Measurements from ENCODE around the gene NDUFA3.

NDUFA3 gene

GRCh38 chr19:54156490-54156889, 53.8 kb downstream of the NDUFA3 start:
- Histone ChIP-seq H2BK120ac (ENCODE audit: low read depth, low read length) (no peak overlapping the region), H3K9ac (ENCODE audit: low read length) (no peak overlapping the region), H2BK5ac (ENCODE audit: low read length) (no peak overlapping the region), H3K4ac (ENCODE audit: low read depth, low read length) (no peak overlapping the region), H3K4me2 (ENCODE audit: low read length) (no peak overlapping the region), H3K79me2 (ENCODE audit: control insufficient read depth, insufficient read depth, low read length) (no peaks in the 10 kb centered on the region), H3K27ac (ENCODE audit: low read depth, low read length) (no peak overlapping the region), H3K56ac (ENCODE audit: low read length) (no peak overlapping the region), H2BK15ac (replicated peaks; ENCODE audit: low read depth) (no peak overlapping the region), H3K18ac (ENCODE audit: low read length) (no peak overlapping the region), H4K5ac (ENCODE audit: low read length) (no peak overlapping the region), H3K23ac (ENCODE audit: low read length) (no peak overlapping the region), H3K4me3 (ENCODE audit: low read length) (no peak overlapping the region), H3K27me3 (ENCODE audit: insufficient read depth, low read length, poor library complexity) (no peaks in the 10 kb centered on the region), H3K4me1 (ENCODE audit: control insufficient read depth, low read depth, low read length) (no peaks in the 10 kb centered on the region), H3K36me3 (ENCODE audit: control insufficient read depth, insufficient read depth, low read length) (peaks cover 22% of the 10 kb centered on the region), H2AK5ac (ENCODE audit: low read length) (no peak overlapping the region), H3K79me1 (ENCODE audit: low read length) (peaks cover 2% of the 10 kb centered on the region), H4K8ac (ENCODE audit: low read depth, low read length) (no peak overlapping the region)
- no CpG with 5 or more reads among the region's 11 CpGs for whole genome bisulfite sequencing (ENCODE audit: extremely low coverage, insufficient coverage, low lambda C conversion rate)
- DNase-seq, result no peak

GRCh38 chr19:54156953-54157352, 54.3 kb downstream of the NDUFA3 start:
- Histone ChIP-seq H3K36me3 (ENCODE audit: control insufficient read depth, insufficient read depth, low read length) (peaks cover 22% of the 10 kb centered on the region), H2BK5ac (ENCODE audit: low read length) (no peak overlapping the region), H3K27me3 (ENCODE audit: insufficient read depth, low read length, poor library complexity) (no peaks in the 10 kb centered on the region), H2AK5ac (ENCODE audit: low read length) (no peak overlapping the region), H3K4me2 (ENCODE audit: low read length) (no peak overlapping the region), H4K5ac (ENCODE audit: low read length) (no peak overlapping the region), H3K4ac (ENCODE audit: low read depth, low read length) (no peak overlapping the region), H3K79me2 (ENCODE audit: control insufficient read depth, insufficient read depth, low read length) (no peaks in the 10 kb centered on the region), H3K4me3 (ENCODE audit: low read length) (no peak overlapping the region), H3K4me1 (ENCODE audit: control insufficient read depth, low read depth, low read length) (no peaks in the 10 kb centered on the region), H2BK120ac (ENCODE audit: low read depth, low read length) (no peak overlapping the region), H3K18ac (ENCODE audit: low read length) (no peak overlapping the region), H4K8ac (ENCODE audit: low read depth, low read length) (no peak overlapping the region), H2BK15ac (replicated peaks; ENCODE audit: low read depth) (no peak overlapping the region), H3K9ac (ENCODE audit: low read length) (no peak overlapping the region), H3K79me1 (ENCODE audit: low read length) (peaks cover 2% of the 10 kb centered on the region), H3K23ac (ENCODE audit: low read length) (no peak overlapping the region), H3K27ac (ENCODE audit: low read depth, low read length) (no peak overlapping the region), H3K56ac (ENCODE audit: low read length) (no peak overlapping the region)
- no CpG with 5 or more reads among the region's 3 CpGs for WGBS (ENCODE audit: extremely low coverage, insufficient coverage, low lambda C conversion rate)
- no peak for DNase-seq
